OCI-LY3 (cell line): ENCODE measurements around the gene LDB2.

Source experiments
- H2AFZ ChIP-seq: fragments of 200-600, 300-600 bp; shearing (Covaris generic); 2 replicates; pipeline ENCODE4 v1.6.0; 2014; ENCODE audit warnings: antibody characterized with exemption, low read depth, low read length
- H3K27ac ChIP-seq: fragments of 200-600, 300-600 bp; sonication (generic); 2 replicates; pipeline ENCODE4 v1.5.1; 2014; ENCODE audit warnings: mild to moderate bottlenecking, low read length, moderate library complexity, mixed read lengths
- H3K27me3 ChIP-seq: fragments of 200-600, 300-600 bp; sonication (generic); 2 replicates; pipeline ENCODE4 v1.6.1; 2014; ENCODE audit warnings: low read depth, low read length, mixed read lengths
- H3K36me3 ChIP-seq: fragments of 200-600, 300-600 bp; sonication (generic); replicated peaks from 2 replicates; pipeline ENCODE3; 2014; ENCODE audit warnings: low read depth, low read length, mixed read lengths
- H3K4me1 ChIP-seq: fragments of 300-600, 200-600 bp; sonication (generic); 2 replicates; pipeline ENCODE4 v1.6.1; 2014; ENCODE audit warnings: low read length, mixed read lengths
- H3K4me2 ChIP-seq: fragments of 200-600, 300-600 bp; sonication (generic); 2 replicates; pipeline ENCODE4 v1.6.1; 2014; ENCODE audit warnings: low read length, mixed read lengths
- H3K4me3 ChIP-seq: fragments of 300-600, 200-600 bp; sonication (generic); 2 replicates; pipeline ENCODE4 v1.5.1; 2014; ENCODE audit warnings: antibody characterized with exemption, mild to moderate bottlenecking, low read length, moderate library complexity
- H3K79me2 ChIP-seq: fragments of 300-600, 200-600 bp; shearing (Covaris generic); 2 replicates; pipeline ENCODE4 v1.6.1; 2014; ENCODE audit warnings: mild to moderate bottlenecking, low read length, mixed read lengths
- H3K9ac ChIP-seq: fragments of 300-600, 200-600 bp; shearing (Covaris generic); 2 replicates; pipeline ENCODE4 v1.6.0; 2014; ENCODE audit warnings: mild to moderate bottlenecking, low read length, moderate library complexity
- H3K9me3 ChIP-seq: fragments of 200-600, 300-600 bp; shearing (Covaris generic); 2 replicates; pipeline ENCODE4 v1.6.1; 2014; ENCODE audit warnings: low read length, mixed read lengths; ENCODE audit not compliant: insufficient read depth
- H4K20me1 ChIP-seq: fragments of 200-600, 300-600 bp; sonication (generic); 2 replicates; pipeline ENCODE4 v1.6.1; 2016; ENCODE audit warnings: low read length, mixed read lengths; ENCODE audit not compliant: insufficient read depth
- CTCF ChIP-seq: fragments of 200-600, 300-600 bp; sonication (generic); IDR thresholded peaks from 2 replicates; pipeline ENCODE4 v1.5.1; 2014; ENCODE audit warnings: antibody characterized with exemption, low read length, low read depth
- EZH2phosphoT487 ChIP-seq: fragments of 200-600 bp; shearing (Covaris generic); IDR thresholded peaks from 2 replicates; pipeline ENCODE4 v1.6.1; 2018; ENCODE audit warnings: antibody characterized with exemption, mixed run types, low read depth

Gene LDB2

GRCh38 chr4:16710198-16710597, 188.2 kb downstream of the LDB2 start:
- Histone ChIP-seq H3K79me2 (no peaks in the 10 kb centered on the region), H2AFZ (no peak overlapping the region), H3K27me3 (no peaks in the 10 kb centered on the region), H3K4me3 (no peak overlapping the region), H3K4me1 (no peaks in the 10 kb centered on the region), H3K9me3 (no peaks in the 10 kb centered on the region), H3K36me3 (no peaks in the 10 kb centered on the region), H4K20me1 (no peaks in the 10 kb centered on the region), H3K4me2 (no peak overlapping the region), H3K27ac (no peak overlapping the region), H3K9ac (no peak overlapping the region)
- no peak for TF ChIP-seq CTCF
- no peak for TF ChIP-seq EZH2phosphoT487

- Histone ChIP-seq H3K27ac (no peak overlapping the region), H3K9ac (no peak overlapping the region), H3K4me3 (no peak overlapping the region), H3K27me3 (no peaks in the 10 kb centered on the region), H3K79me2 (no peaks in the 10 kb centered on the region), H3K36me3 (no peaks in the 10 kb centered on the region), H2AFZ (no peak overlapping the region), H3K4me1 (no peaks in the 10 kb centered on the region), H3K4me2 (no peak overlapping the region), H4K20me1 (no peaks in the 10 kb centered on the region), H3K9me3 (no peaks in the 10 kb centered on the region)
- TF ChIP-seq EZH2phosphoT487: no peak
- TF ChIP-seq CTCF: no peak
Observed at GRCh38 chr4:16707874-16708273, 190.6 kb downstream of the LDB2 start.

- no peaks in the 10 kb centered on the region for H3K4me1 ChIP-seq
- H3K27me3 ChIP-seq: no peaks in the 10 kb centered on the region
- H3K9ac ChIP-seq: no peak overlapping the region
- TF ChIP-seq CTCF (no peak), EZH2phosphoT487 (no peak)
- H3K4me3 ChIP-seq: no peak overlapping the region
- no peaks in the 10 kb centered on the region for H3K9me3 ChIP-seq
- H3K36me3 ChIP-seq: no peaks in the 10 kb centered on the region
- H2AFZ ChIP-seq: no peak overlapping the region
- no peak overlapping the region for H3K4me2 ChIP-seq
- H3K27ac ChIP-seq: no peak overlapping the region
- no peaks in the 10 kb centered on the region for H3K79me2 ChIP-seq
- no peaks in the 10 kb centered on the region for H4K20me1 ChIP-seq
Observed at GRCh38 chr4:16706251-16706650, 192.2 kb downstream of the LDB2 start.

- Histone ChIP-seq H3K79me2 (no peaks in the 10 kb centered on the region), H3K9ac (no peak overlapping the region), H3K36me3 (no peaks in the 10 kb centered on the region), H3K9me3 (no peaks in the 10 kb centered on the region), H3K4me3 (no peak overlapping the region), H3K4me2 (no peak overlapping the region), H2AFZ (no peak overlapping the region), H3K27ac (no peak overlapping the region), H3K4me1 (no peaks in the 10 kb centered on the region), H4K20me1 (no peaks in the 10 kb centered on the region), H3K27me3 (no peaks in the 10 kb centered on the region)
- no peak for TF ChIP-seq CTCF
- TF ChIP-seq EZH2phosphoT487: no peak
Observed at GRCh38 chr4:16705341-16705740, 193.1 kb downstream of the LDB2 start.
